NCI-H187 (cell line): ENCODE data around the gene CNP.
A peak's percentile ranks its signal among the peaks of the same experiment; 100 is the strongest.

Source experiments
- DNase-seq, 2 experiments: peaks; one replicate each; lab custom pipeline; 2025; lab: John Stamatoyannopoulos, UW

CNP gene

GRCh38 chr17:41942626-41943373 is 23.8 kb upstream of the CNP start:
- no peak for DNase-seq

GRCh38 chr17:41943492-41943891 is 23.1 kb upstream of the CNP start:
- DNase-seq: no peak

GRCh38 chr17:41944943-41945342 is 21.7 kb upstream of the CNP start:
- no peak for DNase-seq

GRCh38 chr17:41948762-41949460 is 17.7 kb upstream of the CNP start:
- no peak for DNase-seq

GRCh38 chr17:41956522-41956921 is 10.1 kb upstream of the CNP start:
- DNase-seq: no peak

GRCh38 chr17:41957031-41957868 is 9.3 kb upstream of the CNP start:
- DNase-seq: no peak

GRCh38 chr17:41957869-41958439 is 8.6 kb upstream of the CNP start:
- no peak for DNase-seq

- no peak for DNase-seq
Observed at GRCh38 chr17:41959030-41959335, 7.6 kb upstream of the CNP start.

GRCh38 chr17:41959336-41960095 is 7.1 kb upstream of the CNP start:
- DNase-seq: no peak

GRCh38 chr17:41962111-41962510 is 4.5 kb upstream of the CNP start:
- DNase-seq: no peak

- DNase-seq: no peak
Observed at GRCh38 chr17:41962768-41963434, 3.7 kb upstream of the CNP start.

GRCh38 chr17:41965694-41966462 is 717 bp upstream of the CNP start:
- peak; percentile 71 to 88 for DNase-seq

GRCh38 chr17:41967141-41967920 is 736 bp downstream of the CNP start:
- DNase-seq: no peak

GRCh38 chr17:41967921-41968578 is 1.5 kb downstream of the CNP start:
- DNase-seq: no peak

- DNase-seq: no peak
Observed at GRCh38 chr17:41968676-41969075, 2.1 kb downstream of the CNP start.

GRCh38 chr17:41970901-41971331 is 4.3 kb downstream of the CNP start:
- DNase-seq: no peak

GRCh38 chr17:41971721-41972523 is 5.3 kb downstream of the CNP start:
- no peak for DNase-seq
